H4 (cell line): ENCODE data around the gene IMPG1. TPM values are rescaled to one million over a fixed set of nuclear protein-coding genes. Genes with fewer than 3 reads are reported as not detected.

Experiments used
- DNase-seq: peaks from one replicate; pipeline ENCODE4 v3.0.0-alpha.2; 2015; ENCODE audit warnings: low spot score
- total RNA-seq: library from RNA; depleted of rRNA; stranded (reverse); fragments of >200 nt; shearing (Covaris generic); gene quantifications from 2 replicates; pipeline ENCODE4 v1.2.3, GENCODE V29; 2014; rRNA removed

Gene IMPG1, protein sequence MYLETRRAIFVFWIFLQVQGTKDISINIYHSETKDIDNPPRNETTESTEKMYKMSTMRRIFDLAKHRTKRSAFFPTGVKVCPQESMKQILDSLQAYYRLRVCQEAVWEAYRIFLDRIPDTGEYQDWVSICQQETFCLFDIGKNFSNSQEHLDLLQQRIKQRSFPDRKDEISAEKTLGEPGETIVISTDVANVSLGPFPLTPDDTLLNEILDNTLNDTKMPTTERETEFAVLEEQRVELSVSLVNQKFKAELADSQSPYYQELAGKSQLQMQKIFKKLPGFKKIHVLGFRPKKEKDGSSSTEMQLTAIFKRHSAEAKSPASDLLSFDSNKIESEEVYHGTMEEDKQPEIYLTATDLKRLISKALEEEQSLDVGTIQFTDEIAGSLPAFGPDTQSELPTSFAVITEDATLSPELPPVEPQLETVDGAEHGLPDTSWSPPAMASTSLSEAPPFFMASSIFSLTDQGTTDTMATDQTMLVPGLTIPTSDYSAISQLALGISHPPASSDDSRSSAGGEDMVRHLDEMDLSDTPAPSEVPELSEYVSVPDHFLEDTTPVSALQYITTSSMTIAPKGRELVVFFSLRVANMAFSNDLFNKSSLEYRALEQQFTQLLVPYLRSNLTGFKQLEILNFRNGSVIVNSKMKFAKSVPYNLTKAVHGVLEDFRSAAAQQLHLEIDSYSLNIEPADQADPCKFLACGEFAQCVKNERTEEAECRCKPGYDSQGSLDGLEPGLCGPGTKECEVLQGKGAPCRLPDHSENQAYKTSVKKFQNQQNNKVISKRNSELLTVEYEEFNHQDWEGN
- 0.14 TPM in 1 of 2 replicates, not detected in the other for total RNA-seq

- no peak for DNase-seq
These were observed at the start of gene IMPG1 for GRCh38 chr6:76072562-76072961. Gene IMPG1 (minus strand): TSS chr6:76072662. CDS start chr6:76072488, 174 bp downstream.

DNA sequence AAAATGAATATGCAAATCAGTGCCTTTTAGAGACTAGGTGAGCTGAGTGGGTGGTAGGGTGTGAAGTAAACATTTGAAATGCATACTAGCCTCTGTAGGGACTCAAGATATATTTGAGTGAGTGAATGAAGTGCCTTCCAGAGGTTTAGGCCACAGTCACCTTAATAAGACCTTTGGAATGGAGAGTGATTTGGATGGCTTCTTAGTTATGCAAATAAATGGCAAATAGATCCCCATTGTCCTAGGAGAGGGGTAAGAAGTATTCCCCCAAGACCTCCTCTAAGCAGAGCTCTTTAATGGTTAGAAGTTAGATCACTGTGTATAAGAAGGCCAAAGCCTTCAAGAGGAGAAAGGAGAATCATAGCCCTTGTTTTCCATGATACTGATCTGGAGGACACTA, 47.8 kb upstream of the IMPG1 start:
- no peak for DNase-seq

GRCh38 chr6:76073281-76073680, 819 bp upstream of the IMPG1 start:
- no peak for DNase-seq

DNA sequence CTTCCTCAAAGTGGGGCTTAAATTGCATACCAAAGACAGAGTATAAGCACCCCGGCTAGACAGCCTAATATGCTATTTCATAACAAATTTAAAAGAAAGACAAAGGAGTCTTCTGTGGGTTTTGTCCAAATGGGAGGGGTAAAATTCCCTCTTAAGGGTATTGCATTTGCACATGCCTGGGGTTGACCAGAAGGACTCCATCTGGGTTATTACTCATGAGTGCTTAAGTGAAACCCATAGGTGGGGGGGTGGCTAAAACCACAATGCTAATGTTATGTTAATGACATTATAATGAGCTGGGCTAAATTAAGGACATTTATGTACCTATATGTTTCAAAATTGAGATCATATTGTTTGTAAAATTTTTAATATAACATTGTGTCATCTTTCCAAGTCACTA, 15.0 kb downstream of the IMPG1 start:
- DNase-seq, result no peak

DNA sequence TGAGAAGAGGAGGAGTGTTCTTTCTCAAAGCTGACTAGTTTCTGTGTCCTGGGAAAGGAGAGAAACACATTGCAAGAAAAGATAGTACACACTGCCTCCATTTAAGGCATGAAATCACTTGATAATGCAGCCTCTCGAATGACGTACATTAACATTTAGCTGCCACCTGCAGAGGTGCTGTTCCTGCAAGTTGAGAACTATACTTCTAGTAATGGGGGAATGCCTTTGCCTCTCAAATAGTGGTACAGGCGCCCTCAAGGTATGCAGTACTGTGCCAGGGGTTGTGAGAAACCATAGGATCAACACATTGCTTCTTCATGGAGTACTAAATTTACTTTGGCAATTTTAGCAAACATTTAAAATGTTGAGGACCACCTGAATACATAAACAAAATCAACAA, 20.1 kb downstream of the IMPG1 start:
- DNase-seq, result no peak

DNA sequence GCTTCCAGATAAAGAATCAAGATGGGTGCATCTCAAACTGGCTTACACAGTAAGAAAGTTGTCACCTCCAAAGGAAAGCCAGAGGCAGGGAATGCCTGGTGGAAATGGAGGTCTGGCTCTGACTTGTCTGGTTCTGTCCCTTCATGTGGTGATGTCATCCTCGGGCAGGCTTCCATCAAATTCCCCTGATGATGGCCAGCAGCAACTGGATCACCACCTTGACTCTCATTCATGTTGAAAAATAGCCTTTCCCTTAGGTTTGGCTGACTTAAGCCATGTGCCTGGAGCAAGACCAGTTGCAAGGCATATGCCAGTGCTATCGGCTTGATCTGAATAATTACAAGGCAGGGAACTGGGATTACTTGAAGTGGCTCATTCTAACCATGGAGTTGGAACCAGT, 28.8 kb downstream of the IMPG1 start:
- DNase-seq, result no peak

DNA sequence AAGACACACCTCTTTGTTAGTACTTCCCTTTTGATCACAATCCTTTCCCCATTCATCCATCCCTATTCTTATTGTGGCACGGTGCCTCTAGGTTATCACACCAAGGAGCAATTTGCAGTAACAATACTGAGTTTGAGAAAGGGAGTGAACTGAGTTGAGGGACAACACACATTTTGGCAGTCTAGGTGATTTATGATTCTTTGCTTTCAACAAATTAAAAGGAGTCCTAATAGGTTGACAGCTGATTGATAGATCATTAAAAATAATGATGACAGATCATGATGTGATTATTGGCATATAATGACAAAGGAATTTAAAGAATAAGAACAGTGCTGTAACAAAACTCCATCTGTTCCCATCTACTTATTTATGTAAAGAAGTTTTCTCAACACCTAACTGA, 36.7 kb downstream of the IMPG1 start:
- no peak for DNase-seq

GRCh38 chr6:76026101-76026500, 46.4 kb downstream of the IMPG1 start:
- no peak for DNase-seq

DNA sequence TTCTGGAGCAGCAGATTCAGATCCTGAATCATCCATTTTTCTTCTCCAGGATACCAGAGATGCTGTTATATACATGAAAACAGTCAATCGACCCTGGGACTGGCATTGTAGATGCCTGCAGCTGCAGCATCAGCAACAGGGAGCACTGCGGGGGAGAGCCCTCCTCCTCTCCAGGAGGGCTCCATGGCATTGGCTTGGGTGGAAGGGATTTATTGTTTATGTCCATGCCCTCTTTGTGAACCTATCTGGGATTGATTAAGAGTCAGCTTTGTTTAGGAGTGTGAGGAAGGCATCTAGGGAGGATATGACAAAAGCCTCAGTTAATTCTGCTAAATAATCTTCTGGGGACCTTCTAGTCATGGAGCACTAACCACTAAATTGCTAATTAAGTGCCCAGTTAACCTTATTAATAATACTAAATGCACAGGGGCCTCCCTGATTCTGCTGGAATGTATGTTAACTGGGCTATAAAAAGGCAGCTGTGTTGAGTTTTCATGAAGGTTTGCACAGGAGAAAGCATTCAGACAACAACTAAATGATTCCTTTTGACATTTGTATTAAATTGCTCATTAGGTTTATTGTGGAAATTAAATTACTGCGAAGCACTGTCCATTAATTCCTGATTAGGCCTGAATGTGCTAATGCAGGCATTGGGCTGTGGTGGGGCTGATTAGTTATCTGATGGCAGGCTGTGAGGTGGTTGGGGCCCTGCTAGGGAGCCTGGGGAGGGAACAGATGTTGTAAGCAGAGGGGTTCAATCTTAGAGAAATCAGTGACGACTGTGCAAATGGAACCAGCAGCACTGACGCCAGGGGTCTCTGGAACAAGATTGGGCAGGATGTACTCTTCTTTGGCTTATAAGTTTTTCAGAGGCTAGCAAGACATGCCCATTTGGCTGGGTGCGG, 57.6 kb downstream of the IMPG1 start:
- no peak for DNase-seq

GRCh38 chr6:76004202-76004601, 68.3 kb downstream of the IMPG1 start:
- no peak for DNase-seq

GRCh38 chr6:76003686-76004085, 68.8 kb downstream of the IMPG1 start:
- DNase-seq, result no peak

DNA sequence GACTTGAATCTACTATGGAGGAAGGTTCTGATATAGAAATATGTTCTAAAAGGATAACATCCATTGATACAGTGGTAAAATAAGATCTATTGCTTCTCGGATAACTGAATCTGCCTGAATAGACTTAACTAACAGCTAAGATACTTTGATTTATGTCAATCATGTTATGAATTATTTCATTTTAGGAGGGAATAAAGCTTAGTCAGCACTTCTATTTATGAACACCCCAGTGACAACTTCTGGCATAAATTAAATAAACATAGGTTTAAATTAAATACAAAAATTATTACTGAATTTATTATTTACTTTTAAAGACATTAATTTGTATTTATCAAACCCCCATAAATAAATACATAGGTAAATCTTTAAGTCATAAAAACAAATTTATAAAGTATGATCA, 69.3 kb downstream of the IMPG1 start:
- DNase-seq, result no peak

DNA sequence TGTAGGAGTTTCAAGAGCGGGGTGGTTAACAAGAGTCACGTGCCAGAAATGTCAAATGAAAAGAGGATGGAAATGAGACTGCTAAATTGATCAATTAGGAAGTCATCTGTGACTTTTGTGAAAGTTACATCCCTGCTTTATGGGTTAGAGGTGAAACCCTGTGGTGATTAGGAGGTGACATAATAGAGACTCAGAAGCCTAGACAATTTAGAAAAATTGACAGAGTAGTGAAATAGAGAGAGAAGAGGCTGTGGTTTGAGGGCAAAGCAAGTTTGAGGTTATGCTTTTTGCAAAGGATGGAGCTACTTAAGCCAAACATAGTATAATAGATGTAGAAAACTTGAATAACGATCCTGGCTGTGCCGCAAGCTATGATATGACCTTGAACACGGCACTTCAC, 71.8 kb downstream of the IMPG1 start:
- no peak for DNase-seq

DNA sequence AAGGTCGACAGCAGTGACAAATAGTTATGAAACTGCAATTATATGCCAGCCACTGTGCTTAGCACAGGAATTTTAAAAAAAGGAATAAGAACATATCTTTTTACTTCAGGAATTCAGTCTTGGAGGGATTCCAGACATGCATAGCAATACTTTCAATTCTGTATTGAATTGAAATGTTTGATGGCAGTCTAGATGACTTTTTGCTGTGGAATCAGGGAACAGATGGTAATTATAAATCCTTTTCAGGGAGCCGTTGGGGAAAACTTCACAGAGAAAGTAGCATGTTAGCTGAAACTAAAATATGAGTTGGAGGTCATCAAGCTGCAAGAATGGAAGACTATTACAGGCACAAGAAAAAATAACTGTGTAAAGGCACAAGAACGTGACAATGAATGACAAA, 74.8 kb downstream of the IMPG1 start:
- no peak for DNase-seq

GRCh38 chr6:75993236-75994162, 79.0 kb downstream of the IMPG1 start:
- no peak for DNase-seq

DNA sequence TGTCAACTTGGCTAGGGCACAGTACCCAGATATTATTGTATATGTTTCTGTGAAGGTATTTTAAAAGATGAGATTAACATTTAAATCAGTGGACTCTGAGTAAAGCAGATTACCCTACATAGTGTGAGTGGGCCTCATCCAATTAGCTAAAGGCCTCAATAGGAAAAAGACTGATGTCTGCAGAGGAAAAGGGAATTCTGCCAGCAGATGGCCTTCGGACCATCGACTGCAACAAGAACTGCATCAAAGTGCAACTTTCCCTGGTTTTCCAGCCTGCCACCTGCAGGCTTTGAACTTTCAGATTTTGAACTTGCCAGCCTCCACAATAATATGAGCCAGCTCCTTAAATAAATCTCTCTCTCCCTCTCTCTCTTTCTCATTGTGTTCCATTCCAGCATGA, 80.5 kb downstream of the IMPG1 start:
- no peak for DNase-seq

GRCh38 chr6:75986935-75987334, 85.5 kb downstream of the IMPG1 start:
- DNase-seq, result no peak

DNA sequence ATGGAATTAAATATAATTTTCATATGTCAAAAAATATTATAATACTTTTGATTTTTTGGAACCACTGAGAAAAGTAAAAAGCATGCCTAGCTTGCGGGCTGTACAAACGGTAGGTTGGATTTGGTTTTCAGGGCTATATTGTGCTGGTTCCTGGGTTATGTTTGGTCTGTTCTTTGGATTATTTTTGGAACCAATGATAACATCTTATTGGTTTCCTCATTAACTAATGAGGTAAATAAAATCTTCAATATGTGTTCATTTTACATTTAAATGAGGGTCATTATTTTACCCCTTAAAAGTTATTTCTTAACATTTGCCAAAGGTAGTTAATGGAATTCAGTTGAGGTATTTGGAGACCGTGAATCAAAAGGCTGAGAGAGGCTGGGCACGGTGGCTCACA, 96.6 kb downstream of the IMPG1 start:
- DNase-seq, result no peak

DNA sequence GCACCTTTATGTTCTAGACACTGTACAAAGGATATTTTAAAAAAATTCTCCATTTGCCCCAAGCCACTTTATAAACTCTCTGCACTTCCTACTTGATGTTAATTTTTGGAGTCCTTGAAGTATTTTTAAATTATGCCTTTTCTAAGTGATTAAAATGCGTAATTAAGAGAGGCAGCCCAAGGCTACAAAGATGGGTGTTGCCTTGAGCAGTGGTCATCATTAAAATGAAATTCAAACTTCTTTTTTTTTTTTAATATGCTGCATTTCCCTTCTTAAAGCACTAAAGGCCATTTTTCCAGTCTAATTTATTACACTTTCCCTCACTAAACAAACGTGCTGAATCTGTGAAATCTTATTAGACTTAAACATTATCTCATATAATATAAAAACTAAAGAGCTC, 102.4 kb downstream of the IMPG1 start:
- DNase-seq, result no peak

GRCh38 chr6:75968143-75968542, 104.3 kb downstream of the IMPG1 start:
- DNase-seq, result no peak

DNA sequence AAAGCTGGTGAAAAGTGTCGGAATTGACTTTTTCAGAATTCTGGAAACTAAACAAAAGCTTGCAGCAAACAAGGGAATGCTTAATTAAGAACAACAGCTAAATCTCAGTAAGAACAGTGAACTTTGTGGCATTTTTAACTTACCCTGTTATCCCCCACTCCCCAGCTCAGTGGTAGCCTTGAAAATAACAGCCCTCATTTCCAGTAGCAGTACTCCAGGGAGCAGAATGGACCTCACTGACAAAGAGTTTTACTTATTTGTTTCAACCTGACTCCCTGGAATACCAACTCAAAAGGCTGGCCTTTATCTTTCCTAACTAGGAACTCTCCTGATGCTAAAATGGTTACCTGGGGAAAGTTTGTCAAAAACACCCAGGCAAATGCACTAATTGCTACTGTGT, 108.9 kb downstream of the IMPG1 start:
- no peak for DNase-seq
